Camera-type eye (tissue), 1 donor: ENCODE measurements around the gene PRR23C. TPM values are rescaled to one million over a fixed set of nuclear protein-coding genes. Genes with fewer than 3 reads are reported as not detected.

Experiments used
- total RNA-seq: library from RNA; depleted of rRNA; stranded (reverse); fragments of >200 nt; gene quantifications from one replicate; pipeline ENCODE4 v1.2.3, GENCODE V29; 2014

The PRR23C gene
- total RNA-seq = not detected

GRCh38 chr3:139044366-139045210 lies at the start of gene PRR23C:
PRR23C (minus strand) TSS chr3:139044892; CDS start chr3:139044620, 272 bp downstream.

DNA sequence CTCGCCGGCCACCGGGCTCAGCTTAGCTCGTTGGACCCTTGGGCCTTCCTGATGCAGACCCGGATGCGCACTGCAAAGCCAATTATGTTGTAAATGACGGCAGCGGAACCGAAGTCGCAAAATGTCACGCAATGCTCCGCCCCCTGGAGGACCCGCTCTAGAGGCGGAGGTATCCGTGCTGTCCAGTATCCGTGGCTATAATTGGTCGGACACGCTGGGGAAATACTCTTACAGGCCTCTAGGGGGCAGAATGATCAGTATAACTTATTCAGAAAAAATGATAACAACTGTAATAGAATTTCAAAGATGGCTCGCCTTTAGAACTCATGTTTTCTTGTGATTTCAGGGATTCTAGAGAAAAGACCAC lies 23.8 kb downstream of the PRR23C start, which contains the start of gene PRR23B:
PRR23B (minus strand) TSS at position 59 of the 367 bp plus-strand sequence. CDS start 265 bp downstream, outside the sequence.

GRCh38 chr3:139006051-139006716 lies 38.5 kb downstream of the PRR23C start, which contains the start of gene PRR23A:
PRR23A (minus strand) TSS chr3:139006268; CDS start chr3:139006268, 0 bp downstream.

Other genes starting within 250 kb of the PRR23C start
- 39.1 TPM for gene PIK3CB, start 210.0 kb downstream of the PRR23C start, total RNA-seq
- 6.7 TPM for gene FOXL2, start 97.8 kb downstream of the PRR23C start, total RNA-seq
- 7.9 TPM for gene FOXL2NB, start 97.7 kb downstream of the PRR23C start, total RNA-seq
- gene PRR23A, start 38.6 kb downstream of the PRR23C start, total RNA-seq = not detected
- gene PRR23B, start 24.0 kb downstream of the PRR23C start, total RNA-seq = not detected